NT2/D1 (cell line): ENCODE results near the gene RPL18.

Source experiments
- YY1 ChIP-seq: IDR thresholded peaks from 2 replicates; pipeline ENCODE4 v1.6.1; 2011; ENCODE audit not compliant: insufficient read length, insufficient read depth
- ZNF274 ChIP-seq: IDR thresholded peaks from 2 replicates; pipeline ENCODE4 v1.6.1; 2011; ENCODE audit warnings: mild to moderate bottlenecking, low read depth, low read length

- no peak for TF ChIP-seq ZNF274
- TF ChIP-seq YY1 = no peak
These were observed 11.5 kb upstream of the RPL18 start for GRCh38 chr19:48630296-48631063.
